HepG2 (cell line): ENCODE results near the gene RAD51C. TPM values are rescaled to one million over a fixed set of nuclear protein-coding genes. Genes with fewer than 3 reads are reported as not detected.

Source experiments
- ARID2 ChIP-seq: sonication (generic); formaldehyde crosslinking; IDR thresholded peaks from 2 replicates; pipeline ENCODE4 v1.8.1; 2022; ENCODE audit warnings: mild to moderate bottlenecking, missing genetic modification reagents, borderline replicate concordance
- CCDC6 ChIP-seq: sonication (generic); formaldehyde crosslinking; IDR thresholded peaks from 2 replicates; pipeline ENCODE4 v1.8.1; 2022; ENCODE audit warnings: mild to moderate bottlenecking, missing genetic modification reagents, moderate library complexity
- CEBPB ChIP-seq: IDR thresholded peaks from 2 replicates; pipeline ENCODE4 v1.6.1; 2011; ENCODE audit warnings: low read depth, low read length, improper control_type of control experiment, borderline replicate concordance
- CEBPG ChIP-seq: IDR thresholded peaks from 2 replicates; pipeline ENCODE4 v1.6.1; 2016
- CREB1 ChIP-seq, 2 experiments: fragments of 450-650 bp in 1 of 2; IDR thresholded peaks; 2 replicates each; pipeline ENCODE4 v1.6.1; 2016 to 2017; ENCODE audit warnings: control low read depth in 1 of 2, mild to moderate bottlenecking in 1 of 2, missing compliant biosample characterization in 1 of 2, missing genetic modification characterization in 1 of 2
- ELK4 ChIP-seq: sonication (generic); formaldehyde crosslinking; IDR thresholded peaks from 2 replicates; pipeline ENCODE4 v1.9.0; 2021; ENCODE audit warnings: missing genetic modification reagents, borderline replicate concordance
- EP300 ChIP-seq, 3 experiments: sonication (generic) in 1 of 3; formaldehyde crosslinking in 1 of 3; IDR thresholded peaks; 2 replicates each; pipeline versions ENCODE4 v1.5.1 to v1.6.1; 2011 to 2020; ENCODE audit warnings: low read depth in 2 of 3, low read length in 2 of 3, borderline replicate concordance in 1 of 3, improper control_type of control experiment in 1 of 3, mild to moderate bottlenecking in 1 of 3, missing genetic modification reagents in 1 of 3, moderate library complexity in 1 of 3
- FOXK1 ChIP-seq: sonication (generic); formaldehyde crosslinking; IDR thresholded peaks from 2 replicates; pipeline ENCODE4 v1.4.0; 2020; ENCODE audit warnings: low read depth, missing genetic modification reagents, borderline replicate concordance
- JARID2 ChIP-seq: sonication (generic); formaldehyde crosslinking; IDR thresholded peaks from 2 replicates; pipeline ENCODE4 v1.8.1; 2023; ENCODE audit warnings: missing genetic modification reagents, inconsistent platforms; ENCODE audit not compliant: insufficient replicate concordance
- MXI1 ChIP-seq: IDR thresholded peaks from 3 replicates; pipeline ENCODE4 v1.6.1; 2012; ENCODE audit warnings: low read depth, low read length, inconsistent platforms, borderline replicate concordance
- SAP130 ChIP-seq: IDR thresholded peaks from 2 replicates; pipeline ENCODE4 v1.6.1; 2016; ENCODE audit warnings: low read depth
- SSRP1 ChIP-seq: IDR thresholded peaks from 2 replicates; pipeline ENCODE4 v1.6.1; 2016; ENCODE audit warnings: control low read depth
- TAF15 ChIP-seq: fragments of 200-400 bp; formaldehyde crosslinking; IDR thresholded peaks from one replicate; pipeline ENCODE4 v1.6.1; 2018; ENCODE audit warnings: mild to moderate bottlenecking, low read depth, low read length; ENCODE audit not compliant: poor library complexity, severe bottlenecking
- THAP11 ChIP-seq: IDR thresholded peaks from 2 replicates; pipeline ENCODE4 v1.6.1; 2016; ENCODE audit warnings: missing biosample characterization, missing genetic modification reagents
- ZFP82 ChIP-seq: sonication (generic); formaldehyde crosslinking; IDR thresholded peaks from 2 replicates; pipeline ENCODE4 v1.5.1; 2020; ENCODE audit warnings: mild to moderate bottlenecking, missing genetic modification reagents, borderline replicate concordance
- ZIK1 ChIP-seq: sonication (generic); formaldehyde crosslinking; IDR thresholded peaks from 2 replicates; pipeline ENCODE4 v1.5.0; 2020; ENCODE audit warnings: mild to moderate bottlenecking, low read depth, missing genetic modification reagents, borderline replicate concordance
- ZNF142 ChIP-seq: sonication (generic); formaldehyde crosslinking; IDR thresholded peaks from 2 replicates; pipeline ENCODE4 v1.4.0; 2020; ENCODE audit warnings: missing genetic modification reagents
- ZNF180 ChIP-seq: sonication (generic); formaldehyde crosslinking; IDR thresholded peaks from 2 replicates; pipeline ENCODE4 v1.4.0; 2020; ENCODE audit warnings: low read depth, missing genetic modification reagents, borderline replicate concordance
- ZNF205 ChIP-seq: IDR thresholded peaks from 2 replicates; pipeline ENCODE4 v1.6.1; 2018; ENCODE audit warnings: missing biosample characterization, missing genetic modification reagents
- ZNF234 ChIP-seq: sonication (generic); formaldehyde crosslinking; conservative IDR thresholded peaks from 2 replicates; pipeline ENCODE4 v1.5.1; 2020; ENCODE audit warnings: mild to moderate bottlenecking, missing genetic modification reagents
- ZNF292 ChIP-seq: sonication (generic); formaldehyde crosslinking; IDR thresholded peaks from 2 replicates; pipeline ENCODE4 v1.8.1; 2022; ENCODE audit warnings: mild to moderate bottlenecking, low read depth, missing genetic modification reagents, borderline replicate concordance
- ZNF3 ChIP-seq: IDR thresholded peaks from 2 replicates; pipeline ENCODE4 v1.7.0; 2017; ENCODE audit warnings: inconsistent platforms
- ZNF446 ChIP-seq: sonication (generic); formaldehyde crosslinking; IDR thresholded peaks from 2 replicates; pipeline ENCODE4 v1.5.0; 2020; ENCODE audit warnings: mild to moderate bottlenecking, missing genetic modification reagents
- ZNF530 ChIP-seq: sonication (generic); formaldehyde crosslinking; IDR thresholded peaks from 2 replicates; pipeline ENCODE4 v1.5.0; 2020; ENCODE audit warnings: low read depth, mild to moderate bottlenecking, missing genetic modification reagents
- ZNF563 ChIP-seq: sonication (generic); formaldehyde crosslinking; IDR thresholded peaks from 2 replicates; pipeline ENCODE4 v1.8.0; 2022; ENCODE audit warnings: mild to moderate bottlenecking, moderate library complexity, missing genetic modification reagents
- polyA plus RNA-seq, 8 experiments: library from polyadenylated mRNA; depleted of rRNA in 3 of 8; stranded (reverse) in 7 of 8; unstranded in 1 of 8; fragments of >200 nt; fragmentation: Illumina TruSeq in 4 of 8; extraction: Trizol in 4 of 8; gene quantifications; 2 replicates each; pipeline versions ENCODE4 v1.2.1 to v1.2.3, GENCODE V29; 2011 to 2016; ENCODE audit warnings: low read depth in 4 of 8, missing spikeins in 1 of 8, mixed read lengths in 1 of 8; ENCODE audit not compliant: insufficient read depth in 1 of 8
- total RNA-seq, 5 experiments: library from RNA; depleted of rRNA; stranded (reverse); fragments of >200 nt; fragmentation: Illumina TruSeq; extraction: Trizol; gene quantifications; 2 replicates each; pipeline ENCODE4 v1.2.3, GENCODE V29; 2016; ENCODE audit warnings: low read depth in 1 of 5

RAD51C gene
- total and polyA plus RNA-seq, 2 of the 13 experiments (the other 11 are each of a cell fraction or from before 2014, with no cell fraction given): 38.5 to 106 TPM

GRCh38 chr17:58741121-58741625, 48.8 kb downstream of the RAD51C start (continued):
- 0 out of 2 replicates have a peak, but pooled peaks have one; percentile 40 for TF ChIP-seq ARID2 (CRISPR knock-in tag)
- no peak for TF ChIP-seq ZNF563 (CRISPR knock-in tag)
- TF ChIP-seq ZNF292 (CRISPR knock-in tag): no peak
- TF ChIP-seq ZFP82 (CRISPR knock-in tag): no peak
- no peak for TF ChIP-seq TAF15
- TF ChIP-seq ZNF180 (CRISPR knock-in tag): no peak
- TF ChIP-seq CEBPG (CRISPR knock-in tag): peak; percentile 96
- peak; percentile 98 for TF ChIP-seq CEBPB
- TF ChIP-seq ELK4 (CRISPR knock-in tag): no peak
- no peak for TF ChIP-seq ZNF530 (CRISPR knock-in tag)
- TF ChIP-seq ZIK1 (CRISPR knock-in tag): no peak
- peak; percentile 47; the same call in 1 of the 2 replicates for TF ChIP-seq FOXK1 (CRISPR knock-in tag)
- no peak for TF ChIP-seq JARID2 (CRISPR knock-in tag)
- 0 out of 2 replicates have a peak, but pooled peaks have one; percentile 30 for TF ChIP-seq ZNF3 (CRISPR knock-in tag)
- TF ChIP-seq ZNF446 (CRISPR knock-in tag): no peak
- no peak for TF ChIP-seq ZNF234 (CRISPR knock-in tag)
- no peak for TF ChIP-seq ZNF205
- no peak for TF ChIP-seq MXI1
- peak; percentile 69 for TF ChIP-seq THAP11 (CRISPR knock-in tag)
- TF ChIP-seq EP300 (IDR thresholded peaks at IDR 0.05; ENCODE audit: low read depth in 2 of 2, low read length in 2 of 2): 0 out of 4 replicates have a peak, but pooled peaks of 1 of the 2 experiments have one; percentile 32
- TF ChIP-seq EP300 (CRISPR knock-in tag; IDR thresholded peaks at IDR 0.05; ENCODE audit: borderline replicate concordance): no peak
- TF ChIP-seq CREB1 (IDR thresholded peaks at IDR 0.05): no peak
- no peak for TF ChIP-seq CREB1 (CRISPR knock-in tag; IDR thresholded peaks at IDR 0.05)
- TF ChIP-seq CCDC6: peak; percentile 59; the same call in 1 of the 2 replicates
- no peak for TF ChIP-seq SSRP1 (CRISPR knock-in tag)
- peak; percentile 22; the same call in 1 of the 2 replicates for TF ChIP-seq SAP130 (CRISPR knock-in tag)
- TF ChIP-seq ZNF142 (CRISPR knock-in tag): no peak
